Measurements from ENCODE around the gene EXOC3. TPM values are rescaled to one million over a fixed set of nuclear protein-coding genes. Genes with fewer than 3 reads are reported as not detected.

The EXOC3 gene
- total RNA-seq, 1 experiment from 2014 or later: 55.0 TPM

DNA sequence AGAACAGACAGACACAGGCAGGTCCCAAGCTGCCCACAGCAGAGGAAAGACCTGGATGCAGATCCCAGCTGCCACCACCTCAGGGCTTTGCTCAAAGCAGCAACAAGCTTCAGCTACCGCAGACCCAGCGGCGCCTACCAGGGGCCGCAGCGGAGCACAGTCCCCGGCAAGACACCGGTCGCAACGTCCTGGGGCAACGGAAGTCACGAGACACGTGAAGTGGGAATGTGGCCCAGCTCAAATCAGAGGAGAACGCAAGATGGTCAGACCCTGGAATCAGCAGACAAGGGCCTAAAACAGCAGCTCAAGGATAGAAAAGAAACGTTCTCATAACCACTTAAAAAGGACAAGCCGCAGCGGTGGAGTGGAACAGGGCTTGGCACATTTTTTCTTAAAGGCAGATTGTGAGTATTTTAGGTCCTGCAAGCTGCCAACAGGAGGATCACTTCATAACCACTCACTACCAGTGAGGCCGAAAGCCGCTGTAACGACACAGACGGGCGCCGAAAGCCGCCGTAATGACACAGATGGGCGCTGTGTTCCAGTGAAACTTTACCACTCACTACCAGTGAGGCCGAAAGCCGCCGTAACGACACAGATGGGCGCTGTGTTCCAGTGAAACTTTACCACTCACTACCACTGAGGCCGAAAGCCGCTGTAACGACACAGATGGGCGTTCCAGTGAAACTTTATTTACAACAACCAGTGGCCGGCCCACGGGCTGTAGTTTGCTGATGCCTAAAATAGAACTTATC is 59.5 kb downstream of the EXOC3 start:
- POLR2A ChIA-PET: interaction anchor here (0.7 to 1.4 kb wide), 2 partner anchors 10 to 24 kb away, joined by 3 to 6 read pairs; no protein-coding TSS in a partner anchor
- H3K27ac ChIP-seq (ENCODE audit: low read length): no peak overlapping the region
- no peaks in the 10 kb centered on the region for H3K9me3 ChIP-seq (ENCODE audit: control insufficient read depth, insufficient read depth, low read depth, low read length)
- TF ChIP-seq, protein P1, sequence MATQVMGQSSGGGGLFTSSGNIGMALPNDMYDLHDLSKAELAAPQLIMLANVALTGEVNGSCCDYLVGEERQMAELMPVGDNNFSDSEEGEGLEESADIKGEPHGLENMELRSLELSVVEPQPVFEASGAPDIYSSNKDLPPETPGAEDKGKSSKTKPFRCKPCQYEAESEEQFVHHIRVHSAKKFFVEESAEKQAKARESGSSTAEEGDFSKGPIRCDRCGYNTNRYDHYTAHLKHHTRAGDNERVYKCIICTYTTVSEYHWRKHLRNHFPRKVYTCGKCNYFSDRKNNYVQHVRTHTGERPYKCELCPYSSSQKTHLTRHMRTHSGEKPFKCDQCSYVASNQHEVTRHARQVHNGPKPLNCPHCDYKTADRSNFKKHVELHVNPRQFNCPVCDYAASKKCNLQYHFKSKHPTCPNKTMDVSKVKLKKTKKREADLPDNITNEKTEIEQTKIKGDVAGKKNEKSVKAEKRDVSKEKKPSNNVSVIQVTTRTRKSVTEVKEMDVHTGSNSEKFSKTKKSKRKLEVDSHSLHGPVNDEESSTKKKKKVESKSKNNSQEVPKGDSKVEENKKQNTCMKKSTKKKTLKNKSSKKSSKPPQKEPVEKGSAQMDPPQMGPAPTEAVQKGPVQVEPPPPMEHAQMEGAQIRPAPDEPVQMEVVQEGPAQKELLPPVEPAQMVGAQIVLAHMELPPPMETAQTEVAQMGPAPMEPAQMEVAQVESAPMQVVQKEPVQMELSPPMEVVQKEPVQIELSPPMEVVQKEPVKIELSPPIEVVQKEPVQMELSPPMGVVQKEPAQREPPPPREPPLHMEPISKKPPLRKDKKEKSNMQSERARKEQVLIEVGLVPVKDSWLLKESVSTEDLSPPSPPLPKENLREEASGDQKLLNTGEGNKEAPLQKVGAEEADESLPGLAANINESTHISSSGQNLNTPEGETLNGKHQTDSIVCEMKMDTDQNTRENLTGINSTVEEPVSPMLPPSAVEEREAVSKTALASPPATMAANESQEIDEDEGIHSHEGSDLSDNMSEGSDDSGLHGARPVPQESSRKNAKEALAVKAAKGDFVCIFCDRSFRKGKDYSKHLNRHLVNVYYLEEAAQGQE (IDR thresholded peaks at IDR 0.05; ENCODE audit: insufficient read depth in 1 of 2, low read depth in 2 of 2, low read length in 1 of 2): no peak
- no peak for TF ChIP-seq SIN3A (IDR thresholded peaks at IDR 0.05; ENCODE audit: borderline replicate concordance, insufficient read depth, low read depth, low read length)
- TF ChIP-seq TCF7L2 (IDR thresholded peaks at IDR 0.05; ENCODE audit: low read depth, low read length): no peak
- TF ChIP-seq, protein P2, sequence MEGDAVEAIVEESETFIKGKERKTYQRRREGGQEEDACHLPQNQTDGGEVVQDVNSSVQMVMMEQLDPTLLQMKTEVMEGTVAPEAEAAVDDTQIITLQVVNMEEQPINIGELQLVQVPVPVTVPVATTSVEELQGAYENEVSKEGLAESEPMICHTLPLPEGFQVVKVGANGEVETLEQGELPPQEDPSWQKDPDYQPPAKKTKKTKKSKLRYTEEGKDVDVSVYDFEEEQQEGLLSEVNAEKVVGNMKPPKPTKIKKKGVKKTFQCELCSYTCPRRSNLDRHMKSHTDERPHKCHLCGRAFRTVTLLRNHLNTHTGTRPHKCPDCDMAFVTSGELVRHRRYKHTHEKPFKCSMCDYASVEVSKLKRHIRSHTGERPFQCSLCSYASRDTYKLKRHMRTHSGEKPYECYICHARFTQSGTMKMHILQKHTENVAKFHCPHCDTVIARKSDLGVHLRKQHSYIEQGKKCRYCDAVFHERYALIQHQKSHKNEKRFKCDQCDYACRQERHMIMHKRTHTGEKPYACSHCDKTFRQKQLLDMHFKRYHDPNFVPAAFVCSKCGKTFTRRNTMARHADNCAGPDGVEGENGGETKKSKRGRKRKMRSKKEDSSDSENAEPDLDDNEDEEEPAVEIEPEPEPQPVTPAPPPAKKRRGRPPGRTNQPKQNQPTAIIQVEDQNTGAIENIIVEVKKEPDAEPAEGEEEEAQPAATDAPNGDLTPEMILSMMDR (IDR thresholded peaks at IDR 0.05): no peak
- no peak for TF ChIP-seq POLR2AphosphoS5 (IDR thresholded peaks at IDR 0.05; ENCODE audit: low read depth, low read length)
- no peak overlapping the region for H3K4me3 ChIP-seq (ENCODE audit: low read depth in 2 of 2, low read length in 2 of 2)
- DNase-seq (ENCODE audit: low read depth, low spot score) (no peak), ATAC-seq (no peak)
- H3K36me3 ChIP-seq (ENCODE audit: control insufficient read depth, insufficient read depth, low read length): no peaks in the 10 kb centered on the region
- H3K4me1 ChIP-seq (ENCODE audit: control insufficient read depth, insufficient read depth, low read length): peaks cover 9% of the 10 kb centered on the region
- CTCF ChIA-PET: no interaction called here
- H3K27me3 ChIP-seq (ENCODE audit: control insufficient read depth, insufficient read depth, low read length): no peaks in the 10 kb centered on the region
- BruUV-seq (replicated peaks): no TSS peak
- in situ Hi-C loops (cut with HindIII; ENCODE audit: low pct_unique_long_range_greater_than_20kb, low sequenced_read_pairs) (no loop called here), intact Hi-C loops (cut with micrococcal nuclease; ENCODE audit: unreplicated experiment) (no loop called here)

DNA sequence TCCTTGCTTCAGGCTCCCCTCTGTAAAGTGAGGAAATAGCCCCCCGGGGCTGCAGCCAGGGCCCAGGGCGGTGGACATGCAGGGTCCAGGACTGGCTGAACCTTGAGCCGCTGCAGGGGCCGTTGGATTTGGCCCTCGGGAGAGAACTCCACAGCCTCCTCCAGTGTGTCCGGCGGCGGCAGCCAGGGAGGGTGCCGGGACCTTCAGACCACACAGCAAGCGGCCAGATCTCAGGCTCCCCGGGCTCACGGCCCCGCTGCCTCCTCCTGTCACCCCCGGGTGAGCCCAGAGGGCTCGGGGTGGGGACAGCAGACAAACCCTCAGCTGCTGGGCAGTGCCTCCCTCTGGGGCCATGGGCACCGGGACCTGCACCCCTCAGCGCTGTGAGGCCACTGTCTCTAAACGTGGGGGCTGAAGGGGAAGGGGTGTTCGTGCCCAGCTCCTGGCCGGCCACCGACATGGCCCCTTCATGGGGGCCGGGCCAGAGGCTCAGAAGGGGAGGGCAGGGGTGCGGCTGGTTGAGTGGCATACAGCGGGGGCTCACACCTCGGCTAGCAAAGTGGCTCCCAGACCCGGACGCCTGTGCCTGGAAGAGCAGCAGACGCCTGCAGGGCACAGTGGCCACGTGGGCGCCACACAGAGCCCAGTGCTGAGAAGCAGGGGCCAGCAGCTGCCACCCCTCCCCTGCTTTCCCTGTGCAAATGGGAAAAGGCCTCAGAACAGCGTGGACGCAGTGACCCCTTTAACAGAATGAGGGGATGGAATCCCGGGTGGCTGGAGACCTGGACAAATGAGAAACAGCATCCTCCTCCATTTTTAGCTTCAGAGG is 61.6 kb downstream of the EXOC3 start:
- in situ Hi-C loops (cut with HindIII; ENCODE audit: low pct_unique_long_range_greater_than_20kb, low sequenced_read_pairs): no loop called here
- Histone ChIP-seq H3K4me1 (ENCODE audit: control insufficient read depth, insufficient read depth, low read length) (peaks cover 9% of the 10 kb centered on the region), H3K27ac (ENCODE audit: low read length) (no peak overlapping the region), H3K4me3 (ENCODE audit: low read depth in 2 of 2, low read length in 2 of 2) (no peak overlapping the region), H3K9me3 (ENCODE audit: control insufficient read depth, insufficient read depth, low read depth, low read length) (no peaks in the 10 kb centered on the region), H3K27me3 (ENCODE audit: control insufficient read depth, insufficient read depth, low read length) (no peaks in the 10 kb centered on the region), H3K36me3 (ENCODE audit: control insufficient read depth, insufficient read depth, low read length) (no peaks in the 10 kb centered on the region)
- intact Hi-C loops (cut with micrococcal nuclease; ENCODE audit: unreplicated experiment): no loop called here
- no peak for DNase-seq (ENCODE audit: low read depth, low spot score)
- POLR2A ChIA-PET: interaction anchor here (0.5 kb wide), 1 partner anchor 170 kb away, joined by 12 read pairs; no protein-coding TSS in a partner anchor
- TF ChIP-seq, protein P2 (IDR thresholded peaks at IDR 0.05): no peak
- no peak for TF ChIP-seq SIN3A (IDR thresholded peaks at IDR 0.05; ENCODE audit: borderline replicate concordance, insufficient read depth, low read depth, low read length)
- TF ChIP-seq, protein P1 (IDR thresholded peaks at IDR 0.05; ENCODE audit: insufficient read depth in 1 of 2, low read depth in 2 of 2, low read length in 1 of 2): no peak
- BruUV-seq (replicated peaks): no TSS peak
- CTCF ChIA-PET: no interaction called here
- ATAC-seq: peak; percentile 50; the same call in 1 of the 2 replicates
